ENCODE data around the gene AGMO. TPM values are rescaled to one million over a fixed set of nuclear protein-coding genes. Genes with fewer than 3 reads are reported as not detected.

Gene AGMO
- total RNA-seq, 1 donor from 2014 or later = not detected

GRCh38 chr7:15461576-15461975 is 100.2 kb downstream of the AGMO start:
- DNase-seq (ENCODE audit: low read depth, low spot score) = no peak

DNA sequence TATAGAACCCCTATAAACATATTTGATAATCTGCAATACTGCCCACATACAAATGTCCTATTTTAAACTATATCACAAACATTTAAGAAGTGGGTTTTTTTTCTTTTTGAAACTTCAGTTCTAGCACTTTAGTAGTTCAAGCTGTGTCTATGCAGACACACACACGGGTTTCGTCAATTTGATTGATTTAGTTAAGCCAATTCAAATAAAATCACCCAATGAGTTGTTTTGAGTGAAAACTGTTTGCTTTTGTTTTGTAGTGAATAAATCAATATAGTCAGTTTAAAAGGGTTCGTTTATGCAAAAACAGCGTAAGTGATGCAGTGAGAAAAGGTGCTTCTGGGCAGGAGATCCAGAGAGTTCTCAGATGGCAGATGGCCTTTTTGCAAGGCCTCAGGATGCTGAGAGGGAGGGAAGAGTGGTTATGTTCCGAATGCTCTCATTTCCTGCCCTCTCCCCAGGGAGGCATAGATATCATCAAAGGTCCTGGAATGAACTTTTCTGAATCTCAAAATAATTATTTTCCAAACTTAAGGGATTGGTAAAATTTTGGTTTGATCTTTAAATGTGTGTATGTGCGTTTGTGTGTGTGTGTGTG is 102.7 kb downstream of the AGMO start:
- no peak for DNase-seq (ENCODE audit: low read depth, low spot score)

DNA sequence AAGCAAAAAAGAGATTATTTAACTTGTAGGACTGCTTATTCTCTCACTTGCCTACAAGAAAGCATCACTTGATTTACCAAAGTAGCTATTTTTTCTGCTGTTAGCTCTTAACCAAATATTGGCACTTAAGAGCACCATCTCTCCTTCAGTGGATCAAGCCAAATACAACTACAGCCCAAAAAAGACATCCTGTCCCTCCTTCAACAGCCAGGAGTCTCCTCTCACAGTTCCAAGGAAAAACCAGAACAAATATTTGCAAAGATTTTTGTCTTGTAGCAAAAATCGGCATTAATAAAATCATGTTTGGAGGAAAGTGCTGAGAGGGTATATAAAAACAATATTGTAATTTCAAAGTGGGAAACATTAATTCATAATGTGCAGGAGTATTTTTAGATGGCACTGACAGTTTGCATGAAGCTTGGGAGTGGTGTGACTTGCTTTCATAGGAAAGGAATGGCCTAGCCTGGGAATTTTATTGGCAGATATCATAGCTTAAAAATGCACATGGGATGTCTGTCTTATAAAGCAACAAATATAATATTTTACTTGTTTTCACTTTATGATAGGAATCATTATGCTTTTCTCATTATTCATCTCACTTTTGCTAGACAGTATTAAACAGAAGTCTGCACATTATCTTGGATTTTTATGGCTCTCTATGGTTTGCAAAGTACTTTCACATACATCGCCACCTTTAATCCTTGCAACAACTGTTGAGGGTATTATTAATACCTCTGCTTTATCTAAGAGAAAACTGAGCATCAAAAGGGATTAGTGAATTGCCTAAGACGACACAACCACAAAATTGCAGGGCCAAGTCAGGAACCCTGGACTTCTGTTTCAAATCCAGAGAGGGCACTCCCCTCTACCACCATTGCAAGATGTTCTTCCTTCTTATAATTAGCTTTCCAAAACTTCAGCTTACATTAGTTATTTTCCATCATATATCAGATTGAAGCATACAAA is 103.5 kb downstream of the AGMO start:
- DNase-seq (ENCODE audit: low read depth, low spot score) = no peak

GRCh38 chr7:15452670-15453069 is 109.1 kb downstream of the AGMO start:
- no peak for DNase-seq (ENCODE audit: low read depth, low spot score)

- no peak for DNase-seq (ENCODE audit: low read depth, low spot score)
These were observed 115.1 kb downstream of the AGMO start for GRCh38 chr7:15446722-15447121.

DNA sequence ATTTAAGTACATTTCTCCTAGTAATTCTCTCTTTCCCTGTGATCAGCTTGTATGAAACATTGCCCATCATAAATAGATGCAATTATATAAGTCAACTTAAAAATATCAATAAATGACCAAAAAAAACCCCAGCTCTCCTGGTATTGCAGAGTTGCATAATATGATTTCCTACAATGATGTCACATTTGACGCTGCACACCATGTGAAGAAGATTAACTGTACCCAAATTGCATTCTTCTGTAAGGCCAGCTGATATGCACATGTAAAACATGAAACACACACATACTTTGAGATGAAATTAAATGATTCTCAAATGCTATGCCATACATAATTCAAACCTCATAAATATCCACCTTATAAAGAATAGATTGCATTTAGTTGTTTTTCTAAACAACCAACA is 115.5 kb downstream of the AGMO start:
- no peak for DNase-seq (ENCODE audit: low read depth, low spot score)

- no peak for DNase-seq (ENCODE audit: low read depth, low spot score)
These were observed 119.9 kb downstream of the AGMO start for GRCh38 chr7:15441915-15442314.

GRCh38 chr7:15440482-15440881 is 121.3 kb downstream of the AGMO start:
- no peak for DNase-seq (ENCODE audit: low read depth, low spot score)

GRCh38 chr7:15439853-15440252 is 122.0 kb downstream of the AGMO start:
- DNase-seq (ENCODE audit: low read depth, low spot score) = no peak

GRCh38 chr7:15433151-15433550 is 128.7 kb downstream of the AGMO start:
- no peak for DNase-seq (ENCODE audit: low read depth, low spot score)

- no peak for DNase-seq (ENCODE audit: low read depth, low spot score)
These were observed 130.9 kb downstream of the AGMO start for GRCh38 chr7:15430911-15431310.

DNA sequence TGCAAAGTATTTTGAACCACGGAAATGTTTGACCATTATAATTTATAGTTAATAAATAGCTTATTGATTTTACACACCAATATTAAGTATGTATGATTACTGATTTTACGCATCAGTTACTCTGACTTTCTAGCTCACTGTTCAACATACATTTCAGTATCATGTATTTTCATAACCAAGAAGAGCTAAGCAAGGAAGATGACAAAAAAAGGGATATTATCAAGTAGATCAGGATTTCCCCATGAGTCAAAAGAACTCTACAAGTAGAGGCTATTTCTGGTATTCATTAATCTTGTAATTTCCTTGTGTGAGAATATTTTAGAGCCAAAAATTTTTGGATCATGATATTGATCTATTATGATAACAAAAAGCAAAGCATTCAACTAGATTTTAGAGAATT is 131.6 kb downstream of the AGMO start:
- DNase-seq (ENCODE audit: low read depth, low spot score) = no peak

DNA sequence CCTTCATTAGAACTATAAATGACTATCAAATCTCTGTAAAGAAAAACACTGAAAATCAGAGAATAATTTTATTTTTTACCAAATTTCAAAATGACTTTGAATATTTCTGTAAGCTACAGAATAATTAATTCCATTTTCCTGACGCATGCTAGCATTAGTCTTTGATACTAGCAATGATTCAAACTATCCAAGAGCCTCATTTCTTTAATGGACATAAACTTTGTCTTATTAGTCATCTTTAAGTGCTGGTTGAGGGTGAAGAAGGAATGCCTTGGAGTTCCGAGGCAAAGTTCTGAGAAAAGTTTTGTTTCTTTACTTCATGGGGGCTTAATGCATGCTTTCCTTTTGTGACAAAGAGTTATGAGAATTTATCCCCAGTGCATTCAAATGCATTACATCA is 137.3 kb downstream of the AGMO start:
- no peak for DNase-seq (ENCODE audit: low read depth, low spot score)

DNA sequence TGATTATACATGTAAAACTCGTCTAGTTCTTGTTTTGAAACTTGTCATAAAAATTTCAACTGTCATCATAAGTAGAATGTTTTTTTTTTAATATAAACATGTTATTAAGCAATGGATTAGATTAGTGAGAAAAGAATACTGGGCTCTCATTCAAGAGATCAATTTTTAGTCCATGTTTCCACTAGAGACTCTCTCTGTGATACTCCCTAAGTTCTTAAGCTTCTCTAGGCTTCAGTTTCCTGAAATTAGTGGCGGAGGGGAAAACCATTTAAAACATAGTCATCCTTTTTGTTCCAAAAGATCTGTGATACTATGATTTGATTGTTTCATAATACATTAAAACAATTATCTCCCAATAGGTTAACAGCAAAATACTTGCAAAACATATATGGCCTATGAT is 142.2 kb downstream of the AGMO start:
- no peak for DNase-seq (ENCODE audit: low read depth, low spot score)

GRCh38 chr7:15418264-15418663 is 143.6 kb downstream of the AGMO start:
- no peak for DNase-seq (ENCODE audit: low read depth, low spot score)

- DNase-seq (ENCODE audit: low read depth, low spot score) = no peak
These were observed 144.3 kb downstream of the AGMO start for GRCh38 chr7:15417341-15417988.

- no peak for DNase-seq (ENCODE audit: low read depth, low spot score)
These were observed 150.8 kb downstream of the AGMO start for GRCh38 chr7:15411019-15411418.

GRCh38 chr7:15407910-15408309 is 153.9 kb downstream of the AGMO start:
- no peak for DNase-seq (ENCODE audit: low read depth, low spot score)

- DNase-seq (ENCODE audit: low read depth, low spot score) = no peak
These were observed 158.1 kb downstream of the AGMO start for GRCh38 chr7:15403751-15404150.

DNA sequence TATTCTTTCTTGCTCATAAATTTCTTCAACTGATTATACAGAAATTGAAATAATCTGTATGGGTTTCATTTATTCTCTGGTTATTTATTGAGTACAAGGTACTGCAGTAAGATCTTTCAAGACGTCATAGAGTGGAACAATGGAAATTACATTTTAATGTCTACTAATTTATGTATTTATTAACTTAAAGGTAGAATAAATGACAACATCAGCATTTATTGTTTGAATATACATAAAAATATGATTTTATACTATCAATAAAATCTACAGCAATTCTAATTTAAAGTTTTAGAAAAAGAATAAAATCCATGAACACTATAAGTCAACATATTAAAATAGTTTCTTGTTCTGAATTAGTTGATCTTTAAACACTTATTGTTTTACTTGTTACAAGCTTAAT is 158.5 kb downstream of the AGMO start:
- DNase-seq (ENCODE audit: low read depth, low spot score) = no peak

GRCh38 chr7:15402436-15403136 is 159.2 kb downstream of the AGMO start:
- no peak for DNase-seq (ENCODE audit: low read depth, low spot score)

GRCh38 chr7:15400440-15400839 is 161.4 kb downstream of the AGMO start:
- DNase-seq (ENCODE audit: low read depth, low spot score) = no peak

All from pulmonary artery endothelial cell (primary cell).